ENCODE data around the gene LRG1.
"Not testable (repeated sequence)": the region's sequence is repeated elsewhere in the genome, so short reads cannot be mapped to it uniquely, and the experiment has no call there.

The LRG1 gene

GRCh38 chr19:4576016-4576933 is 36.4 kb upstream of the LRG1 start:
- peak; percentile 38 to 40 for DNase-seq (ENCODE audit: low read depth in 2 of 2)

- DNase-seq (ENCODE audit: low read depth in 2 of 2), result no peak
Observed at GRCh38 chr19:4575267-4576015, 35.6 kb upstream of the LRG1 start.

GRCh38 chr19:4573682-4574081 is 33.8 kb upstream of the LRG1 start:
- DNase-seq (ENCODE audit: low read depth in 2 of 2), result no peak

- no peak for DNase-seq (ENCODE audit: low read depth in 2 of 2)
Observed at GRCh38 chr19:4571305-4571917, 31.6 kb upstream of the LRG1 start.

- DNase-seq (ENCODE audit: low read depth in 2 of 2), result no peak
Observed at GRCh38 chr19:4570916-4571304, 31.1 kb upstream of the LRG1 start.

- no peak for DNase-seq (ENCODE audit: low read depth in 2 of 2)
Observed at GRCh38 chr19:4570402-4570801, 30.6 kb upstream of the LRG1 start.

- no peak for DNase-seq (ENCODE audit: low read depth in 2 of 2)
Observed at GRCh38 chr19:4568886-4569285, 29.1 kb upstream of the LRG1 start.

- peak; percentile 16 to 26 for DNase-seq (ENCODE audit: low read depth in 2 of 2)
Observed at GRCh38 chr19:4567584-4568071, 27.8 kb upstream of the LRG1 start.

GRCh38 chr19:4566402-4567051 is 26.7 kb upstream of the LRG1 start:
- DNase-seq (ENCODE audit: low read depth in 2 of 2), result no peak

GRCh38 chr19:4563562-4563961 is 23.7 kb upstream of the LRG1 start:
- not testable (repeated sequence) for DNase-seq (ENCODE audit: low read depth in 2 of 2)

- DNase-seq (ENCODE audit: low read depth in 2 of 2), result not testable (repeated sequence)
Observed at GRCh38 chr19:4562085-4562484, 22.2 kb upstream of the LRG1 start.

GRCh38 chr19:4559569-4559968 is 19.7 kb upstream of the LRG1 start, which contains the start of gene SEMA6B:
Gene SEMA6B (minus strand): TSS chr19:4559684. CDS start chr19:4558457, 1,227 bp downstream.
- no peak for DNase-seq (ENCODE audit: low read depth in 2 of 2)

- no peak for DNase-seq (ENCODE audit: low read depth in 2 of 2)
Observed at GRCh38 chr19:4557971-4558941, 18.4 kb upstream of the LRG1 start.

- no peak for DNase-seq (ENCODE audit: low read depth in 2 of 2)
Observed at GRCh38 chr19:4557144-4557970, 17.5 kb upstream of the LRG1 start.

GRCh38 chr19:4556597-4557127 is 16.8 kb upstream of the LRG1 start:
- no peak for DNase-seq (ENCODE audit: low read depth in 2 of 2)

- DNase-seq (ENCODE audit: low read depth in 2 of 2), result no peak
Observed at GRCh38 chr19:4555657-4556561, 16.1 kb upstream of the LRG1 start.

GRCh38 chr19:4554717-4555116 is 14.9 kb upstream of the LRG1 start:
- no peak for DNase-seq (ENCODE audit: low read depth in 2 of 2)

GRCh38 chr19:4553775-4554174 is 13.9 kb upstream of the LRG1 start:
- DNase-seq (ENCODE audit: low read depth in 2 of 2), result no peak

Data from activated CD8-positive, alpha-beta memory T cell treated with anti-CD3 and anti-CD28 coated beads for 4 hours (primary cell).